GM19239 (cell line): ENCODE measurements around the gene SARS1.

Experiments
- DNase-seq: peaks from one replicate; pipeline ENCODE4 v3.0.0; 2011; ENCODE audit warnings: low spot score; ENCODE audit not compliant: insufficient read length
- FAIRE-seq: peaks from 2 replicates; lab custom pipeline; 2011; peaks lifted over from hg19 to GRCh38; lab: Jason Lieb, UNC

SARS1 gene

GRCh38 chr1:109225308-109225707 is 11.6 kb downstream of the SARS1 start:
- FAIRE-seq (no peak), DNase-seq (no peak)

DNA sequence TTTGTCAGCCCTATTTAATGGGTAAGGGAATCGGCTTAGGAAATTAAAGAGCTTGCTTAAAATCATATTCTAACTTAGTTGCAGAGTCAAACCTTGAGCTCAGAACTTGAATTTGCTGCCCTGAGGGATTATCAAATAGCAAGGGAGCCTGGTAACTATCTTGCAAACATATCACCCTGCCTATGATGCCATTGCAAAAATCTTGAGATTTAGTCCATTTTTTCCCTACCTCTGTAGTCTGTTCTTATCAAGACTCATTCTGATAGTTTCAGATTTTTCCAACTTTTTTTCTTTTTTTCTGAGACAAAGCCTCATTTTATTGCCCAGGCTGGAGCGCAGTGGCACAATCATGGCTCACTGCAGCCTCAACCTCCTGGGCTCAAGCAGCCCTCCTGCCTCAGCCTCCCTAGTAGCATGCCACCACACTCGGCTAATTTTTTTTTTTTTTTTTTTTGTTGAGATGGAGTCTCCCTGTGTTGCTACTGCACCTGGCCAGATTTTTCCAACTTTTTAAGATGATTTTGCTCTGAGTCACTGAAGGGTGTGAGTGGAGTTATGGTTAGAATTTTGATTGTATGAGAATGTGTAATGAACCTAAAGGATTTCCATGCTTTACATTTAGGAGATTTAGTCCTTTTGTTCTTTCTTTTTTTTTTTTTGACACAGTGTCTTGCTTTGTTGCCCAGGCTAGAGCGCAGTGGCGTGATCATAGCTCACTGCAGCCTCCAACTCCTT is 12.2 kb downstream of the SARS1 start:
- DNase-seq: no peak
- FAIRE-seq: no peak

GRCh38 chr1:109228167-109228566 is 14.4 kb downstream of the SARS1 start:
- FAIRE-seq: no peak
- no peak for DNase-seq

- no peak for FAIRE-seq
These were observed 15.9 kb downstream of the SARS1 start for GRCh38 chr1:109229531-109230127.

GRCh38 chr1:109231066-109231465 is 17.3 kb downstream of the SARS1 start:
- no peak for DNase-seq

More at GRCh38 chr1:109229531-109230127, 15.9 kb downstream of the SARS1 start:
- DNase-seq: no peak

GRCh38 chr1:109235137-109235536 is 21.4 kb downstream of the SARS1 start:
- DNase-seq: no peak
- FAIRE-seq: no peak

More at GRCh38 chr1:109231066-109231465, 17.3 kb downstream of the SARS1 start:
- FAIRE-seq: no peak

DNA sequence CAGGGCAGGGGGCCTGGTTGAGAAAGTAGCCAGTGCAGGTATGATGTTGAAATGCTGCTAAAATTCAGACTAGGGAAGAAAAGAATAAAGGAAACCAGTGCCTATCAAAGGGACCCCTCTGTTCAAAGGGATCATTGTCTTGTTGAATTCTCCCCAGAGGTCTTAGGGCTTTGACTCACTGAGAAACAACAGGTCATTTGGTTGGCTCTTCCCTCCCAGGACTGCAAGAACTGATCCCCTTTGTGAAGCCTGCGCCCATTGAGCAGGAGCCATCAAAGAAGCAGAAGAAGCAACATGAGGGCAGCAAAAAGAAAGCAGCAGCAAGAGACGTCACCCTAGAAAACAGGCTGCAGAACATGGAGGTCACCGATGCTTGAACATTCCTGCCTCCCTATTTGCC is 23.8 kb downstream of the SARS1 start:
- DNase-seq: no peak
- FAIRE-seq: no peak

GRCh38 chr1:109238382-109238781 is 24.7 kb downstream of the SARS1 start:
- DNase-seq (no peak), FAIRE-seq (no peak)

DNA sequence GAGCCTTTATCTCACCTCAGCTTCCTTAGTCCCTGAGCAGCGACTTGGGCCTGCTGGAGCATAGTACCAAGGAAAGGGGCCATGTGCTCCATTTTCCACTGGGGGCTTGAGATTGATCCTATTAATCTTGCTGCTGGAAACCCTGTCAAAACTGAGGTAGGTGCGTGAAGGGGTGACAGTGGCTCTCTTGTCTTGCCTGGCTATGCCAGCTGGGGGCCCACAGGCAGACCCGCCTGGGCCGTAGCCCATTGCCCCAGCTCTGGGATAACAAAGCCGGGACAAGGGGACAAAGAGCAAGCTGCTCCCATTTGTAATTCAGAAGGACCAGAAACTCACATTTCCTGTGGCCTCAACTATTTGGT is 25.3 kb downstream of the SARS1 start:
- FAIRE-seq (no peak), DNase-seq (no peak)

- DNase-seq (no peak), FAIRE-seq (no peak)
These were observed 25.8 kb downstream of the SARS1 start for GRCh38 chr1:109239409-109240068.

- FAIRE-seq: no peak
- DNase-seq: no peak
These were observed 26.7 kb downstream of the SARS1 start for GRCh38 chr1:109240158-109241152.

- FAIRE-seq (no peak), DNase-seq (no peak)
These were observed 27.6 kb downstream of the SARS1 start for GRCh38 chr1:109241344-109241743.

DNA sequence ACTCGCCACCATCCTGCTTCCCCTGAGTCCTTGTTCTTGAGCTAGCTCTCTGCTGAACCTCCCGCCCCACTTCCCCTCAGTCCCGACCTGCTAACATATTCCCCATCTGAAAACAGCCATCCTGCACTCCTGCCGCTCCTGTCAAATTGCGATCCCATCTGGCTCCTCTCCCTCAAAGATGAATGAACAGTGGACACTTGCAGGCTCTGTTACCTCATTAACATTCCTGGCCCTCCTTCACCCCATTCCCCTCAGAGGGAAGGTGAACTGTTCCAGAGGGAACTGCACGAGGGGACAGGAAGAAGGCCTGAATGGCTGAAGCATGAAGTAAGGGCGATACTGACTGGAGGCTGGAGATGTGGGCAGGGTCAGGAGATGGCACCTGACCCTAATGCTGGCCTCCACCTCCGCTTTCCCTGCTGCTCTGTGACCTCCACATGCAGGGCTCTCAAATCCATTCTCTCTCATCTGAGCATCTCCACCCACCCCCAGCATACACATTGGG is 28.2 kb downstream of the SARS1 start:
- no peak for FAIRE-seq

GRCh38 chr1:109242387-109242786 is 28.7 kb downstream of the SARS1 start:
- DNase-seq (no peak), FAIRE-seq (no peak)

More for the DNA sequence above, 28.2 kb downstream of the SARS1 start:
- no peak for DNase-seq

DNA sequence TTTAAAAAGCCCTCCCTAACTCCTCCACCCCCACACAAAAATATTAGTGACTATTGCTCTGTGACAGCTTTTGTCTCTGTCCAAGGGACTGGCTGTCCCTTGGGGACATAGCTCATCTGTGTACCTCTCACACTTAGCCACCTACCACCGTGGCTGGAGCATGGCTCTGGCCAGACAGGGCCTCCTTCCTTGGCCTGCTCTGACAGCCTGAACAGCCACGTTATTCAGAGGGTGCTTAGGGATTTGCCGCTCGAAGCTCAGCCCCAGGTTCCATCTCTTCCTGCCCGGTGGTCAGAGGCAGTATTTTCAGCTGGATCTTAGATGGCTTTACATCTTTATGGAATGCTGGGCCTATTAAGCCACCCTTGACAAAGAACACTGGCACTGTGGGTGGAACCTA is 29.5 kb downstream of the SARS1 start:
- FAIRE-seq: no peak
- no peak for DNase-seq

DNA sequence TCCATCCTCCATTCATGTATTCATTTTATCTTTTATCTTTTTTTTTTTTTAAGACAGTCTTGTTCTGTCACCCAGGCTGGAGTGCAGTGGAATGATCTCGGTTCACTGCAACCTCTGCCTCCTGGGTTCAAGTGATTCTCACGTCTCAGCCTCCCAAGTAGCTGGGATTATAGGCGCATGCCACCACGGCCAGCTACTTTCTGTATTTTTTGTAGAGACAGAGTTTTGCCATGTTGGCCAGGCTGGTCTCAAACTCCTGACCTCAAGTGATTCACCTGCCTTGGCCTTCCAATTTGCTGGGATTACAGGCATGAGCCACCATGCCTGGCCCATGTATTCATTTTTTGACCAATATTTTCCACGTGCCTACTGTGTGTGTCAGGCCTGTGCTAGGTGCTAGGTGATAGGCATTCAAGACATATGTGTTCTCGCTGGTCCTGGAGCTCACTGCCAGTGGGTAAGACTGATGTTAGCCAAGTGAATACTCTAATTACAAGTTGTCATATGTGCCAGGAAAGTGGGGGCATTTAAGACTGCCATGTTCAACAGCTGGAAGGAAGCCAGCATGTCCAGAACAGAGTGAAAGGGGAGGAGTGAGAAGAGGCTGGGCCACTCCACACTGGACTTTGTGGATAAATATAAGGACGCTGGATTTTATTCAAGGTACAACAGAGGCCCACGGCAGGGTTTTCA is 30.3 kb downstream of the SARS1 start:
- DNase-seq (no peak), FAIRE-seq (no peak)

DNA sequence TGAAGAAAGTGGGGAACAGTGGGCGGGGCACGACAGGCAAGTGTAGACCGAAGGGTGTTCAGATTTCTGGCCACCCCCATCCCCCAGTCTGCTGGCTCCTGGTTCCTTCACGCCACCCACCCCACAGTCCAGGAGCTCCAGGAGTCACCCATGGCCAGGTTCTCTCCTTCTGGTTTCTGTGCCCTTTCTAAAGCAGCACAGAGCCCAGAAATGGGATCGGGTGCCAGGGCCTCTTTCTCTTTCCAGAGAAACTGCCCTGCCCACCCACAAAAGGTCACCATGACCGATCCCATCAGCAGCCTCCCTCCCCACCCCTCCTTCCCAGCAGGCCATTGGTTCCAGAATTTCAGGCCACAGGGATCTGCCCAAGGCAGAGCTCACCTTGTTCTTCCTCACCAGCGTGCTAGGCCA is 32.4 kb downstream of the SARS1 start:
- no peak for DNase-seq
- FAIRE-seq: no peak

DNA sequence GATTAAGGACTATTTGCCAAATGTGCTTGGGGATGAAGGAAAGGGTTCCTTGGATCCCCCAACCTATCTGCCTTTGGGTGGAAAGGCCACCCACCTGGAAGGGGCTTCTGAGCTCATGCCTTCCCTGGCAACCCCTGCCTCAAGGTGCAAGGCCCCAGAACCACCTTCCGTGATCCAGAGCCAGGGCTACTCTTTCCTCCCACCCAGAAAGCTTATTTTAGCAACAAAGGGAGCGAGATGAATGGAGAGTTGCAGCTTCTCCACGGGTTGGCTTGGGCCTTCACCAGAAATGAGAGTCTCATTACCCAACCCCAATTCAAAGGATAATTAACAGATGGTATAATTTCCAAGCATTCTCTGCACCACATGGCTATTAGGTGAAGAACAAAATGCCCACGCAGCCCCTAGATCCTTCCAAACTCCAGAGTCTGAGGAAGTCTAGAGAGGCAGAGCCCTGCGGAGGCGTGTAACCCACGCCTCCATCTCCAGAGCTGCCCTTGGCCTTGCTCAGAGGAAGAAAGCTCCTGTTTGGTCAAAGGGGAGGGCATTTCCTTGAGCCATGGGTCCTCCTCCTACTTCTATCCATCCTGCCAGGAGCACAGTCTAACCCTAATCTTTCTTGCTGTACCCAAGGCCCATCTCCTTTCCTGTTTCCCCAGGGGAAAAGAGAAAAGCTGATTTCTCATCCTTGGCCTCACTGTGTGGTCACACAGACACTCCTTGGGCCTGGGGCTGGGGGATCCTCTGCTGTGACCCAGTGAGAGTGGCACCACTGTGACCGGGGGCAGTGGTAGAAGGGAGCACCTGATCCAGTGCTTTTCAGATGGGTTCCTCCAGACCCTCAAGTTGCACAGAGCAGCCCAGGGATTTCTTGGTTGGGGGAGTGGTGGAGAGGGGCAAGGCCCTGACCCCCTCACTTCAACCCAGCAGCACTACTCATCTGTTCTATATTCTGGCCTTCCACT is 34.0 kb downstream of the SARS1 start:
- no peak for DNase-seq
- no peak for FAIRE-seq
